ENCODE results near the gene HECW1. TPM values are rescaled to one million over a fixed set of nuclear protein-coding genes. Genes with fewer than 3 reads are reported as not detected.

Gene HECW1
- total and polyA plus RNA-seq, 2 donors = 0.16 to 1.2 TPM

DNA sequence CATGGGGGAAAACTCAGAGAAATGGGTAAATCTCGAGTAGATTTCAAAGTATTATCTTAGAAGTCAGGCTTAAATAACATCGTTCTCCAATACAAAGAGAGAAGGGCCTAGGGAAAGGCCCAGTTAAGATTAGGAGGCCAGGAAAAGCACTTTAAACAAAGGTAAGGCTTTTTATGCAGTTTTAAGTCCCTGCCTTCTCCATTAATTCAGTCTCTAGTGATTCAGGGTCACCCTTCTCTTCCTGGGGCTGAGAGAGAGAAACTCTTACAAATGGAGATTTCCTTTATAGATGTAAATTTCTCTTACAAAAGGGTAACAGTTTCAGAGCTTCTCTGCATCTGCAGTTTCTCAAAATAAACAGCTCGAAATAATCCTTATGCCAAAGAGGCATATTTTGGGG, 179.3 kb downstream of the HECW1 start:
- Histone ChIP-seq H3K4me1 (ENCODE audit: insufficient read depth) (no peaks in the 10 kb centered on the region), H3K4me3 (ENCODE audit: low read depth, low read length) (no peak overlapping the region), H3K36me3 (ENCODE audit: insufficient read depth) (no peaks in the 10 kb centered on the region), H3K27ac (ENCODE audit: low read depth) (no peak overlapping the region)
- no peak for DNase-seq (ENCODE audit: extremely low spot score)
- WGBS = 84% methylated on average over 3 of the region's 3 CpGs

DNA sequence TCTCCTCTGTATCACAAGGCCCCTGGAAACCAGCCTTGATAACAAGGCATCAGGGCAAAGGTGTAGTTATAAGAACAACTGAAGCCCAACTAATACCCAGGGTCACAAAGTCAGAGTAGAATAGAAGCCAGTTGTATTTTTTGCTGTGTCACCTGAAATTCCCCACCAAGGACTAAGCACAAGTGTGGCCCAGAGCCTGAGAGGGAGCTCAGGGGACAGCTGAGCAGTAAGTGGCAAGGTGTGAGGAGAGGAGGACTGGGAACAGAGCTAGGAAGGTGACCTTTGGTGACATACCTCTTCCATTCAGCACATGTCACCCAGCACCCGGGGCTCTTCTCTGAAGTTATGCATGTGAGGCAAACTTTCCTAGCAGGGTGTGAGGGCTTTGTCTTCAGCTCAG, 179.9 kb downstream of the HECW1 start:
- no peak overlapping the region for H3K27ac ChIP-seq (ENCODE audit: low read depth)
- DNase-seq (ENCODE audit: extremely low spot score) = no peak
- no peak overlapping the region for H3K4me3 ChIP-seq (ENCODE audit: low read depth, low read length)
- H3K36me3 ChIP-seq (ENCODE audit: insufficient read depth) = no peaks in the 10 kb centered on the region
- H3K4me1 ChIP-seq (ENCODE audit: insufficient read depth) = no peaks in the 10 kb centered on the region
- WGBS = 95% methylated on average over 1 of the region's 1 CpG

DNA sequence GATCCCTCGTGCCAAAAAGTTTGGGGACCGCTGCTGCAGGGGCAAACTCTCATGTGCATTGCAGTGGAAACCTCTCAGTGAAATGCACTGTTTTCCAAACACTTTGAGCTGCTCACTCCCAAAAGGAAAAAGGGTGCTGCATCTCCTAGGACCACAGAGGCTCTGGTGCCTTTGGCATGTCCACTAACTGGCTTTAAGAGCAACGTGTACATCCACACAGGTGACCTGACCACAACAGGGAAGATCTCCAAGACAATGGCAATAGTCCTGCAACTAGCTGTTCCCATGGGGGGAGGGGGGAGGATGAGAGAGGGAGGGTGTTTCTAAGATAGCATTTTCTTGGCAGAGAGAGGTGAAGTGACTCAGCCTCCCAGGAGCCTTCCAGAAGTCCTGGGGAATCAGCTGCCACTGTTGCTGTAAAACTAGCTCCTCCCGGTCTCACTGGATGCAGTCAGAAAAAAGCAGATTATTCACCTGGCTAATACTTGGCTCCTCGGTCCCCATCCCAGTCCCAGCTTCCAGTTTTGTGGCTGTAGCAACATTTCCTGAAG, 181.7 kb downstream of the HECW1 start:
- Histone ChIP-seq H3K4me3 (ENCODE audit: low read depth, low read length) (no peak overlapping the region), H3K27ac (ENCODE audit: low read depth) (no peak overlapping the region), H3K36me3 (ENCODE audit: insufficient read depth) (no peaks in the 10 kb centered on the region), H3K4me1 (ENCODE audit: insufficient read depth) (no peaks in the 10 kb centered on the region)
- 40% methylated on average over 5 of the region's 5 CpGs for WGBS
- no peak for DNase-seq (ENCODE audit: extremely low spot score)

DNA sequence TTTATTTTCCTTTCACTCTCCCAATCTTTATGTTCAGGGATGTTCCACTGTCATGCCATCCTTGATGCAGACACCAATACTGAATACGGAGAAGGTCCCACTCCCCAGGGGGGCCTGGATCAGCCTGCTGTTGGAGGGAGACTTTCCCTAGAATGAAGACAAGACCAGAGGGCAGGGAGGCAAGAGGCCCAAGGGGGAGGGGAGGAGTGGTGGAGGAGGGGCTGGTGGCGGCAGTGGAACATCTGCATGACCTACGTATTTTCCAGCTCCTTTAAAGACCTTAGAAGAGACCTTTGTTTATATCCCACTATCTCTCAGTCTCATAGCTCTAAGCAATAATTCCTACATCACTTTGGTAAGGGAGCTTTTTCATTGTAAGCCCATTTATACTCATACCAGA, 183.0 kb downstream of the HECW1 start:
- whole genome bisulfite sequencing = 58% methylated on average over 3 of the region's 3 CpGs
- no peaks in the 10 kb centered on the region for H3K4me1 ChIP-seq (ENCODE audit: insufficient read depth)
- H3K27ac ChIP-seq (ENCODE audit: low read depth) = no peak overlapping the region
- DNase-seq (ENCODE audit: extremely low spot score) = no peak
- no peak overlapping the region for H3K4me3 ChIP-seq (ENCODE audit: low read depth, low read length)
- no peaks in the 10 kb centered on the region for H3K36me3 ChIP-seq (ENCODE audit: insufficient read depth)

DNA sequence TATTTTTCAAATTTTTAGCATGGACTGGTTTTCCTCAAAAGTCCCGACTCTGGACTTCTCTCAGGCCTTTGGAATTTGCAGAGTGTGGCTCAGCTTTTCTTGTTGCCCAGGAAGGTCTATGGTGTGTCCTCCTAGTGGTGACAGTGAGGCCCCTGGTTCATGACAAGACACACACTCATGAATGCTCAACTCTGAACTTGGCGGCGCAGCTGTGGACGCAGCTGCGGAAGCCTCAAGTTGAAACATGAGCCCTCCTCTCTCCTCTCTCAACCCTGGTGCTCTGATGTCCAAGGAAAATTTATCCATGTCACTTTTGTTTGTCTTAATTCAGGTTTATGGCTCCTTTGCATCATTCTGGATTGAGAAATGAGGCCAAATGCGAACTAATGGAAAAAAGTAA, 183.9 kb downstream of the HECW1 start:
- Histone ChIP-seq H3K4me3 (ENCODE audit: low read depth, low read length) (no peak overlapping the region), H3K27ac (ENCODE audit: low read depth) (no peak overlapping the region), H3K36me3 (ENCODE audit: insufficient read depth) (no peaks in the 10 kb centered on the region), H3K4me1 (ENCODE audit: insufficient read depth) (no peaks in the 10 kb centered on the region)
- no peak for DNase-seq (ENCODE audit: extremely low spot score)
- WGBS = 76% methylated on average over 6 of the region's 6 CpGs

DNA sequence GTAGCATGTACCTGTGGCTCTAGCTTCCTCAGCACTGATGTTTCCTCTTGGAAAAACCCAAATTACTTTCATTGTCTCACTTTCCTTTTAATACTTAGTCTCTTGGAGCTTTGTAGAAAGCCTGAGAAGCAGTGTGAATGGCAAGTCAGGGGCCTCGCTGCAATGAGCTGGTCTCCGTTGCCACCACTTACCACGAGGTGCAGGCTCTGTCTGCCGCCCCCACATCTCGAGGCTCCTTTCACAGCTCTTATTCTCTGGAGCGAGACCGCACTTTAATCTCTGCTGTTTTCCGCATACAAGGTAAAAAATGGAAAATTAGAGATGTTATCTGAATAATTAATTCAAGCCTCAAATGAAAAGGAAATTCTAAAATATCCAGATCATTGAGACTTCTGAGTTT, 186.2 kb downstream of the HECW1 start:
- WGBS = 87% methylated on average over 8 of the region's 8 CpGs

DNA sequence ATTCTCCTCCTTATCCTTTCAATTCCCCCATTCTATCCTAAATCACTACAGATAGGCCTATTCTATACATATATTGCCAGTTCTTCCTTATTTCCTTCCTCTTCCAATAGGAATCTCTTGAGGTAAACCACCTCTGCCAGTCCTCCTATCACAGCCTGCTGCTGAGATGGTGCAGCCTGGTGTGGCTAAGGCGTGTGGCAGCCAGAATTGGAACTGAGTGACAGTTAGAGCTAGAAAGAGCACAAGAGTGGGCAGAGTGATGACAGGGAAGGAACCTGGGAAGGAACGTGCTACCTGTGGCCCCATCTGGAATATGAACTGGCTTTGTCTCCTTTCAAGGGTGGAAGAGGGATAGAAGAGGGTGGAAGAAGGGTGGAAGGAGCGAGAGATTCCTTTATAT, 187.7 kb downstream of the HECW1 start:
- DNase-seq (ENCODE audit: extremely low spot score) = no peak
- Histone ChIP-seq H3K4me3 (ENCODE audit: low read depth, low read length) (no peak overlapping the region), H3K36me3 (ENCODE audit: insufficient read depth) (no peaks in the 10 kb centered on the region), H3K27ac (ENCODE audit: low read depth) (no peak overlapping the region), H3K4me1 (ENCODE audit: insufficient read depth) (no peaks in the 10 kb centered on the region)
- 91% methylated on average over 3 of the region's 3 CpGs for WGBS

More for the DNA sequence above, 186.2 kb downstream of the HECW1 start:
- no peaks in the 10 kb centered on the region for H3K36me3 ChIP-seq (ENCODE audit: insufficient read depth)
- H3K27ac ChIP-seq (ENCODE audit: low read depth) = no peak overlapping the region
- no peak overlapping the region for H3K4me3 ChIP-seq (ENCODE audit: low read depth, low read length)
- H3K4me1 ChIP-seq (ENCODE audit: insufficient read depth) = no peaks in the 10 kb centered on the region
- DNase-seq (ENCODE audit: extremely low spot score) = no peak

DNA sequence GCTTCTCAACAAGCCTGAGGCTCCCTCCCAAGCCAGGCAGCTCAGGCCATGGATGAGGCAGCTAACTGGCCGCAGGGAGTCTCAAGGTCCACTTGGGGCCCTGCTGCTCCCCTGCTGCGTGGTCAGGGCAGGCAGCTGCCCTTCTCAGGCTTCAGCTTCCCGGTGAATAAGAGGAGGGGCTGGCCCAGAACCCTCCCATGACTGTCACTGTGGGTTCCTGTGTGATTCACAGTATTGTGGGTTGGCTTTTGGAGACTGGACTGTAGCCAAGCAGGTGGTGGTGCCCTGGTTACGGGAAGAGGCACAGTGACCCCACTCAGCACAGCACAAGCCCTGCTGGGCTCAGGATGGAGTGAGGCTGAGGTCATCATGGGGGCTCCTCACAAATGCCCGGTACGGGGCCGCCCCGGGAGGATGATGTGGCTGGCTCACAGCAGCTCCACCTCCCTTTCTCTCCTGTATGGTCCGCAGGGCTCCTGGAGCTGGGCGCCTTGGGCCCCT, 189.8 kb downstream of the HECW1 start:
- no peaks in the 10 kb centered on the region for H3K36me3 ChIP-seq (ENCODE audit: insufficient read depth)
- H3K4me3 ChIP-seq (ENCODE audit: low read depth, low read length) = no peak overlapping the region
- 67% methylated on average over 10 of the region's 10 CpGs for WGBS
- DNase-seq (ENCODE audit: extremely low spot score) = no peak
- H3K4me1 ChIP-seq (ENCODE audit: insufficient read depth) = no peaks in the 10 kb centered on the region
- H3K27ac ChIP-seq (ENCODE audit: low read depth) = no peak overlapping the region

DNA sequence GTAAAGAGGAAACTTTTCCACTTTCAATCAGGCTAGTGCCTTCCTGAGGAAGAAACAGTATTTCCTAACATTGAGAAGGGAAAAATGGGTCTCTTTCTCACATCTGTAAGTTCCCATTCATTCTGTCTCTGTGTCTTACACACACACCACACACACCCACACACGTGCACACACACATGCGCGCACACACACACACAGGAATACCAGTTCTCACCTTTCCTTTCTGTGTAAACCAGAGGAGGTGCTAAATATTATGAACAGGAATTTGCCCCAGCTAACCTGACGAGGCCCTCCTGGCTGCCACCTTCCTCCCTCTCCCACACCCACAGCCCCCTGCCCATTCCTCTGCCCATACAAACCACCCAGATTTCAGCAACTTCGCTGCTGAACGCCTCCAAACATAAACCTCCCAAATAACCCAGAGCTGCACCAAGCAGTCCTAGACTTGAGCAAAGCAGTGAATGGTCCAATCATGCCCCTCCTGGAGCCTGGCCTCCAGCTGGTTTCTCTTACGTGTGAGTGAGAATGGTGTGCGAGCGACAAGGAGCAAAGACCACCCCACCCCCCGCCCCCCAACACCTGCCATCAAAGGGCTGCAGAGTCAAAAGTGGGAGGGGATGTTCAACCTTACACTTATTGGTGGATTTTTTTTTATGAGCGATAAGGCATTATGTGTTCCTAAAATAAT, 190.5 kb downstream of the HECW1 start:
- no peaks in the 10 kb centered on the region for H3K4me1 ChIP-seq (ENCODE audit: insufficient read depth)
- no peaks in the 10 kb centered on the region for H3K36me3 ChIP-seq (ENCODE audit: insufficient read depth)
- no peak overlapping the region for H3K27ac ChIP-seq (ENCODE audit: low read depth)
- WGBS = 52% methylated on average over 11 of the region's 11 CpGs
- DNase-seq (ENCODE audit: extremely low spot score) = no peak
- H3K4me3 ChIP-seq (ENCODE audit: low read depth, low read length) = no peak overlapping the region

DNA sequence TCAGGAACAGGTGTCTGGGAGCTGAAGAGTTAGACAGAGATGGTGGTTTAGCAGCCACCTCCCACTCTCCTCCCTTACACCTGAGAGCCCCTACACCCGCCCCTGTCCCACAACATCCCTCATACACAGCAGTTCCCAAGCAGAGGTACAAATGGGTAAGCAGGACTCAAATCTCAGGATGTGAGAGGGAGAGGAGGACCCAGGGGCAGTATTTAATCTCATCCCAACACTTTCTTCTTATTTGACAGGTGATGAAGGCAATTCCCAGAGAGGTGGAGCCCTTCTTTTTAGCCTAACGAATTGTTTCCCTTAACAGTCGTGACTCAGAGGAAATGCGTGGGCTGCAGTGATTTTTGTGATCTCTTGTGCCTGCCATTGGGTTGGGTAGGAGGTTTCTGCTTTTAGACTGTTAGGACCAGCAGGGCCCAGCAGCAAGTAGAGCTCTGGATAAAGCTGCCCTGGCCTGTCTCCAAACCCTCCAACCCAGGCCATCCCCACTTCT, 191.3 kb downstream of the HECW1 start:
- H3K4me3 ChIP-seq (ENCODE audit: low read depth, low read length) = no peak overlapping the region
- H3K27ac ChIP-seq (ENCODE audit: low read depth) = no peak overlapping the region
- 54% methylated on average over 4 of the region's 4 CpGs for WGBS
- no peaks in the 10 kb centered on the region for H3K4me1 ChIP-seq (ENCODE audit: insufficient read depth)
- H3K36me3 ChIP-seq (ENCODE audit: insufficient read depth) = no peaks in the 10 kb centered on the region
- DNase-seq (ENCODE audit: extremely low spot score) = no peak

DNA sequence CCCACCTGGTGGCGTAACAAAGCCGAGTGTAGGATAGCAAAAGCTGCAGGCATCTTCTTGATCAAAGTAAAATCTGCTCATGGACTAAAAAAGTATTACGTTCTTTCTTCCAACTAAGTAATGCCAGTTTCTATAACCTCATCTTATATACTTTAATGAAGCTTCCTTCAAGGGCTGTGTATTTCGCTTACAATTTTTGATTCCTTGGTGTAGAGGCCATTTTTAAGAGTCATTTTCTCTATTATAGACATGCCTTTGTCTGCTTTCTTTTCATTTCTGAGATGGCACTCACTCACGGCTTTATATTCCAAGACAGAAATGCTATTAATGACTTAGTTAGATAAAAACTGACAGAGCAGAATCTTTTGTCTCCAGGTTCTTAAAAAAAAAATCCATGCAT, 194.0 kb downstream of the HECW1 start:
- Histone ChIP-seq H3K36me3 (ENCODE audit: insufficient read depth) (no peaks in the 10 kb centered on the region), H3K4me1 (ENCODE audit: insufficient read depth) (no peaks in the 10 kb centered on the region), H3K4me3 (ENCODE audit: low read depth, low read length) (no peak overlapping the region), H3K27ac (ENCODE audit: low read depth) (no peak overlapping the region)
- no peak for DNase-seq (ENCODE audit: extremely low spot score)
- WGBS = 77% methylated on average over 5 of the region's 5 CpGs

DNA sequence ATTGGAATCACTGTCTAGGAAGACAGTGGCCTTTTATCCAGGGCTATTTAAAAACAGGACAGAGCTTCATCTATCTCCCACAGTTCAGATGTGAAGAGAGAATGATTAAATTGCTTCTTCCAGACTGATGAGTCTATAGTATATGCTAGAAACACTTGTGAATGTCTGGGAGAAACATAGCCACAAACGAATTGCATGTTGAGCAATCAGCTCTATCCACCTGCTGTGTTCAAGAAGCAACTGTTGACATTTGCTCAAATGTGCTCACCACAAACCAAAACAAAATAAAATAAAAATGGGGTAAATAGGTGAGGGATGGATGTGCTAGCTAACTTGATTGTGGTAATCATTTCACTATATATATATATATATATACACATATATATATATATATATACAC, 195.1 kb downstream of the HECW1 start:
- DNase-seq (ENCODE audit: extremely low spot score) = no peak
- 68% methylated on average over 1 of the region's 1 CpG for WGBS
- Histone ChIP-seq H3K4me3 (ENCODE audit: low read depth, low read length) (no peak overlapping the region), H3K4me1 (ENCODE audit: insufficient read depth) (no peaks in the 10 kb centered on the region), H3K27ac (ENCODE audit: low read depth) (no peak overlapping the region), H3K36me3 (ENCODE audit: insufficient read depth) (no peaks in the 10 kb centered on the region)

DNA sequence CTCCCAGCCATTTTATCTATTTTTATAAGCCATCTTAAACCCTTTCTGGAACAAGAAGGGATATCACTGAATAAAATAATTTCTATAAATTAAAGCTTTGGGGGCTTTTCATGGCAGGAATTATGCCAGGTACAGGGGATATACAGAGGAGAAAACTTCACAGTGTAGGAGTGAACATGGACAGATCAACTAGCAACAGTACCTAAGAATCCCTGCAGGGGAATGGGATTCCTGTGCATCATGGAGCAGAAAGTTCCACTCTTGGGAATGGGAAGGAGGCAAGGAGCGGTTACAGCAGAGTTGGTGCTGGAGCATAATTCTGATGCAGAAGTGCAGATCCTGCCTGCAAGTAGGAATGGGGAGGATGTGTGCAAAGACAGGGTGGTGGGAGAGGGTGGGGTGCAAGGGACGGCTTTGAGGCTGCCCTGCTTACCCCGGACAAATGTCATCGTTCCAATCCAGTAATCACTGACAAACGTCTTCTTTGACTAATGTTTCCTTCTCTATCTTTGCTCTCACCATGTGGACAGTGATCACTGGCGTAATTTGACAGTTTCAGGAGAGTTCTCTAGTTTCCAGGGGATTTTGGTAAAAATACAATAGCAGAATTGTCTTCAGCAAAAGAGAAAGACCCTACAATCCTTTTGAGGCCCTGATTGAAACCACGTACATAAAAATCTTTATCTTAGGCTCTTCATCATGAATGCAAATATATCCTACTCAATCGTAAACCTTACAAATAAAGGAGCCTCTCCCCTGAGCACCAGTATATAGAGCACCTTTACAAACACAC, 196.7 kb downstream of the HECW1 start:
- Histone ChIP-seq H3K4me1 (ENCODE audit: insufficient read depth) (no peaks in the 10 kb centered on the region), H3K4me3 (ENCODE audit: low read depth, low read length) (no peak overlapping the region), H3K36me3 (ENCODE audit: insufficient read depth) (no peaks in the 10 kb centered on the region), H3K27ac (ENCODE audit: low read depth) (no peak overlapping the region)
- WGBS = 72% methylated on average over 8 of the region's 8 CpGs
- no peak for DNase-seq (ENCODE audit: extremely low spot score)

DNA sequence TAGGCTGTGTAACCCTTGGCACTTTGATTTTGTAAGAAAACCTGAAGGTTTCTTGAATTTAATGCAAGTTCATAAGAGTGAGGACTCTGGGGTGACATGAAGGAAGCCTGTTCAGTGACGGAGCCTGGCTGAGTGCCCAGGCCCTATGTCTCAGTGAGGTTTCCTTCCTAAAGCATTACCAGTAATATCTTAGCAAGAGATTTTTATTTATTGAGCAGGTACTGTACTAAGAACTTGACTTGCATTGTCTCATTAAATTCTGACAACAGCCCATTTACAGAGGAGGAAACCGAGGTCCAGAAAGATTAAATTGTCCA, 197.2 kb downstream of the HECW1 start:
- no peak for DNase-seq (ENCODE audit: extremely low spot score)

More for the DNA sequence above, 197.2 kb downstream of the HECW1 start:
- Histone ChIP-seq H3K36me3 (ENCODE audit: insufficient read depth) (no peaks in the 10 kb centered on the region), H3K27ac (ENCODE audit: low read depth) (no peak overlapping the region), H3K4me1 (ENCODE audit: insufficient read depth) (no peaks in the 10 kb centered on the region), H3K4me3 (ENCODE audit: low read depth, low read length) (no peak overlapping the region)
- WGBS = 50% methylated on average over 2 of the region's 2 CpGs

Data from urinary bladder (tissue), 4 donors.